Endothelial cell of umbilical vein (primary cell): ENCODE measurements around the gene ZNF644. TPM values are rescaled to one million over a fixed set of nuclear protein-coding genes. Genes with fewer than 3 reads are reported as not detected.

ENCODE experiments used
- BruUV-seq: library from RNA; stranded (reverse); fragments of 400-500 nt; replicated peaks from 2 replicates; lab custom pipeline; 2021; lab: Mats Ljungman, UMichigan
- CTCF ChIA-PET: fragments of 300-600, 350-600 bp; sonication (Branson Sonifier 250); formaldehyde crosslinking; loops from one replicate; lab custom pipeline; 2021; ENCODE audit warnings: antibody characterized with exemption, inconsistent platforms; lab: Charles Lee
- POLR2A ChIA-PET: fragments of 300-600, 350-600 bp; sonication (Branson Sonifier 250); formaldehyde crosslinking; loops from one replicate; lab custom pipeline; 2021; ENCODE audit warnings: antibody characterized with exemption, inconsistent platforms; lab: Charles Lee
- DNase-seq: peaks from one replicate; pipeline ENCODE4 v3.0.0-alpha.2; 2011; ENCODE audit warnings: low read depth, low spot score
- FAIRE-seq: peaks from 2 replicates; lab custom pipeline; 2011; peaks lifted over from hg19 to GRCh38; lab: Jason Lieb, UNC
- H2AFZ ChIP-seq: 2 replicates; pipeline ENCODE4 v1.6.0; 2012; ENCODE audit warnings: low read depth, low read length, control low read depth, inconsistent platforms
- H3K27ac ChIP-seq: 2 replicates; pipeline ENCODE4 v1.5.1; 2011; ENCODE audit warnings: low read depth, mild to moderate bottlenecking, control low read depth, low read length, moderate library complexity; ENCODE audit not compliant: insufficient read depth
- H3K27me3 ChIP-seq, 2 experiments: 2 replicates each; pipeline versions ENCODE4 v1.6.0 to v1.6.1; 2011; ENCODE audit warnings: low read length in 2 of 2, mixed read lengths in 1 of 2; ENCODE audit not compliant: control insufficient read depth in 2 of 2, insufficient read depth in 2 of 2
- H3K36me3 ChIP-seq, 2 experiments: 2 replicates in 1 of 2; 3 replicates in 1 of 2; pipeline ENCODE4 v1.5.1; 2011; ENCODE audit warnings: low read length in 2 of 2, mild to moderate bottlenecking in 1 of 2, moderate library complexity in 1 of 2; ENCODE audit not compliant: control insufficient read depth in 2 of 2, insufficient read depth in 2 of 2; ENCODE audit errors: extremely low read depth in 1 of 2
- H3K4me1 ChIP-seq: 3 replicates; pipeline ENCODE4 v1.5.1; 2011; ENCODE audit warnings: mild to moderate bottlenecking, low read length; ENCODE audit not compliant: control insufficient read depth, insufficient read depth; ENCODE audit errors: extremely low read depth
- H3K4me2 ChIP-seq: 2 replicates; pipeline ENCODE4 v1.6.1; 2011; ENCODE audit warnings: low read length, control low read depth, mixed read lengths; ENCODE audit not compliant: insufficient read depth
- H3K4me3 ChIP-seq, 3 experiments: fragments of 200-600 bp in 1 of 3; sonication (generic), shearing (Covaris generic) in 1 of 3; replicated peaks in 1 of 3; 2 replicates each; pipeline ENCODE4 v1.5.1; 2011 to 2016; ENCODE audit warnings: control low read depth in 3 of 3, low read length in 3 of 3, mild to moderate bottlenecking in 2 of 3, inconsistent platforms in 1 of 3, low read depth in 1 of 3, moderate library complexity in 1 of 3; ENCODE audit not compliant: insufficient read depth in 1 of 3
- H3K79me2 ChIP-seq: 2 replicates; pipeline ENCODE4 v1.6.0; 2012; ENCODE audit warnings: low read length, inconsistent platforms; ENCODE audit not compliant: control insufficient read depth, insufficient read depth
- H3K9ac ChIP-seq: replicated peaks from 2 replicates; pipeline ENCODE3; 2011; ENCODE audit warnings: low read length, control low read depth; ENCODE audit not compliant: insufficient read depth; ENCODE audit errors: extremely low read depth
- H3K9me1 ChIP-seq: replicated peaks from 3 replicates; pipeline ENCODE4 v1.6.0; 2011; ENCODE audit warnings: mild to moderate bottlenecking, low read length; ENCODE audit not compliant: control insufficient read depth, insufficient read depth; ENCODE audit errors: extremely low read depth
- H3K9me3 ChIP-seq: replicated peaks from 2 replicates; pipeline ENCODE4 v1.5.1; 2012; ENCODE audit warnings: low read length, inconsistent platforms; ENCODE audit not compliant: control insufficient read depth, insufficient read depth
- H4K20me1 ChIP-seq: replicated peaks from 2 replicates; pipeline ENCODE3; 2011; ENCODE audit warnings: mild to moderate bottlenecking, low read length; ENCODE audit not compliant: control insufficient read depth, insufficient read depth; ENCODE audit errors: extremely low read depth
- EZH2 ChIP-seq: IDR thresholded peaks from 2 replicates; pipeline ENCODE4 v1.6.1; 2012; ENCODE audit warnings: borderline replicate concordance, low read depth, mild to moderate bottlenecking, moderate library complexity, low read length, inconsistent platforms; ENCODE audit not compliant: severe bottlenecking
- FOS ChIP-seq: IDR thresholded peaks from 2 replicates; pipeline ENCODE4 v1.6.1; 2011; ENCODE audit warnings: mild to moderate bottlenecking, low read length, moderate library complexity, borderline replicate concordance; ENCODE audit not compliant: insufficient read depth
- GATA2 ChIP-seq: IDR thresholded peaks from 2 replicates; pipeline ENCODE4 v1.7.0; 2011; ENCODE audit warnings: low read depth, mild to moderate bottlenecking, moderate library complexity, mixed read lengths, low read length; ENCODE audit not compliant: insufficient read length, insufficient read depth
- JUN ChIP-seq: IDR thresholded peaks from 2 replicates; pipeline ENCODE4 v1.6.1; 2011; ENCODE audit warnings: borderline replicate concordance, low read depth; ENCODE audit not compliant: insufficient read length, insufficient read depth
- MYC ChIP-seq: IDR thresholded peaks from one replicate; pipeline ENCODE4 v1.6.1; 2011; ENCODE audit warnings: mild to moderate bottlenecking, low read depth, low read length
- POLR2A ChIP-seq: IDR thresholded peaks from 2 replicates; pipeline ENCODE4 v1.6.1; 2012; ENCODE audit warnings: low read depth, mild to moderate bottlenecking, control low read depth, low read length
- POLR2AphosphoS5 ChIP-seq: IDR thresholded peaks from 2 replicates; pipeline ENCODE4 v1.6.1; 2012; ENCODE audit warnings: low read depth, mild to moderate bottlenecking, control low read depth, low read length, moderate library complexity; ENCODE audit not compliant: insufficient read depth
- dilution Hi-C: fragments of 300-500 bp; cut with MboI; formaldehyde crosslinking; loops from one replicate; pipeline ENCODE4 v1.15.0; 2019; ENCODE audit warnings: low sequenced_read_pairs; ENCODE audit not compliant: extremely low pct_ligation_motif_present
- intact Hi-C: fragments of 100-400 bp; cut with micrococcal nuclease; formaldehyde crosslinking; loops from one replicate; pipeline ENCODE4 v1.10.0; 2022
- polyA plus RNA-seq, 4 experiments: library from polyadenylated mRNA; depleted of rRNA in 3 of 4; stranded (reverse) in 3 of 4; unstranded in 1 of 4; fragments of >200 nt; gene quantifications; 2 replicates each; pipeline versions ENCODE4 v1.2.1 to v1.2.3, GENCODE V29; 2011 to 2012; ENCODE audit warnings: missing spikeins in 1 of 4
- total RNA-seq: library from RNA; stranded (reverse); gene quantifications from 2 replicates; pipeline ENCODE4 v1.2.3, GENCODE V29; 2021
- TF ChIP-seq, protein P1 (sequence below): IDR thresholded peaks from 2 replicates; pipeline ENCODE4 v1.6.1; 2011; ENCODE audit not compliant: insufficient read depth, insufficient read length
- TF ChIP-seq, protein P2 (sequence below), 2 donors: IDR thresholded peaks; 1 replicate in 1 of 2; 2 replicates in 1 of 2; pipeline ENCODE4 v1.5.1; 2011; ENCODE audit warnings: low read length in 2 of 2, mild to moderate bottlenecking in 2 of 2, moderate library complexity in 2 of 2, control low read depth in 1 of 2, inconsistent platforms in 1 of 2, low read depth in 1 of 2; ENCODE audit not compliant: insufficient read depth in 1 of 2; ENCODE audit errors: extremely low read depth in 1 of 2

The ZNF644 gene
- total and polyA plus RNA-seq, 2 donors (not counting 3 experiments of a cell fraction or from before 2014, with no cell fraction given): 7.2 to 47.0 TPM

DNA sequence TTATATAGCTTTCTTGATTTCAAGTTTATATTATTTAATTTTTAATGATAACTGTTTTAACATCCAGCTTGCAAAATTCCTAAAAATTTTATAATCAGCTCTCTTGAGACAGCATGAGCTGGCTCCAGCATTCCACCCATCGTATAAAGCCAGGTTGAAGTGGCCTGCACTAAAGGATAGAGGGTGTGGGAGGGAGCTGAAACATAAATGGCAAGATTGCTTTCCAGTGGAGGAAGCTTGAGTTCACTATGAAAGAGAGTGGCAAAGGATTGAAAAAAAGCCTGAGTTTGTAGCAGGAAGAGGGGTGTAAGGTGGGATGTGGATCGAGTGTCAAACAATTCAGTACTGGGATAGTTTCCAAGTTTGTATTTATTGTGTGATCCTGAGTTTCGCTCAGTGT, 48.5 kb upstream of the ZNF644 start:
- ChIA-PET POLR2A (no interaction called here), CTCF (interaction anchor here (0.8 kb wide), 1 partner anchor 95 kb away, joined by 3 read pairs; no protein-coding TSS in a partner anchor)
- H3K36me3 ChIP-seq: no peaks in the 10 kb centered on the region
- no peaks in the 10 kb centered on the region for H3K9me3 ChIP-seq
- peaks cover 0 to 2% of the 10 kb centered on the region in 2 experiments for H3K27me3 ChIP-seq
- H3K4me3 ChIP-seq: no peak overlapping the region
- H3K9ac ChIP-seq: no peak overlapping the region
- H3K79me2 ChIP-seq: no peaks in the 10 kb centered on the region
- intact Hi-C loops (no loop called here), dilution Hi-C loops (no loop called here)
- no TSS peak for BruUV-seq
- FAIRE-seq (no peak), DNase-seq (no peak)
- no peak overlapping the region for H3K4me2 ChIP-seq
- TF ChIP-seq POLR2A (no peak), JUN (no peak), POLR2AphosphoS5 (no peak), FOS (no peak), GATA2 (no peak), MYC (no peak), EZH2 (no peak)
- TF ChIP-seq, protein P1, sequence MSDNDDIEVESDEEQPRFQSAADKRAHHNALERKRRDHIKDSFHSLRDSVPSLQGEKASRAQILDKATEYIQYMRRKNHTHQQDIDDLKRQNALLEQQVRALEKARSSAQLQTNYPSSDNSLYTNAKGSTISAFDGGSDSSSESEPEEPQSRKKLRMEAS: no peak
- TF ChIP-seq, protein P2, sequence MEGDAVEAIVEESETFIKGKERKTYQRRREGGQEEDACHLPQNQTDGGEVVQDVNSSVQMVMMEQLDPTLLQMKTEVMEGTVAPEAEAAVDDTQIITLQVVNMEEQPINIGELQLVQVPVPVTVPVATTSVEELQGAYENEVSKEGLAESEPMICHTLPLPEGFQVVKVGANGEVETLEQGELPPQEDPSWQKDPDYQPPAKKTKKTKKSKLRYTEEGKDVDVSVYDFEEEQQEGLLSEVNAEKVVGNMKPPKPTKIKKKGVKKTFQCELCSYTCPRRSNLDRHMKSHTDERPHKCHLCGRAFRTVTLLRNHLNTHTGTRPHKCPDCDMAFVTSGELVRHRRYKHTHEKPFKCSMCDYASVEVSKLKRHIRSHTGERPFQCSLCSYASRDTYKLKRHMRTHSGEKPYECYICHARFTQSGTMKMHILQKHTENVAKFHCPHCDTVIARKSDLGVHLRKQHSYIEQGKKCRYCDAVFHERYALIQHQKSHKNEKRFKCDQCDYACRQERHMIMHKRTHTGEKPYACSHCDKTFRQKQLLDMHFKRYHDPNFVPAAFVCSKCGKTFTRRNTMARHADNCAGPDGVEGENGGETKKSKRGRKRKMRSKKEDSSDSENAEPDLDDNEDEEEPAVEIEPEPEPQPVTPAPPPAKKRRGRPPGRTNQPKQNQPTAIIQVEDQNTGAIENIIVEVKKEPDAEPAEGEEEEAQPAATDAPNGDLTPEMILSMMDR (IDR thresholded peaks at IDR 0.05; ENCODE audit: extremely low read depth in 1 of 2, insufficient read depth in 1 of 2, low read depth in 1 of 2, low read length in 2 of 2): no peak
- no peak overlapping the region for H2AFZ ChIP-seq
- no peaks in the 10 kb centered on the region for H3K4me1 ChIP-seq
- H3K27ac ChIP-seq: no peak overlapping the region
- H3K9me1 ChIP-seq: no peaks in the 10 kb centered on the region
- H4K20me1 ChIP-seq: no peaks in the 10 kb centered on the region
